Liver (tissue), 3 donors: ENCODE results near the gene ZNF79.

Experiments
- CTCF ChIP-seq: fragments of 150-350 bp; IDR thresholded peaks from 2 replicates; pipeline ENCODE4 v1.5.1; 2017; ENCODE audit warnings: improper control_type of control experiment, low read depth, low read length; ENCODE audit not compliant: missing input control
- EGR1 ChIP-seq, 2 donors: IDR thresholded peaks; 2 replicates each; pipeline ENCODE4 v1.6.1; 2016 to 2018; ENCODE audit warnings: antibody characterized with exemption in 2 of 2, low read depth in 2 of 2
- JUND ChIP-seq, 2 donors: IDR thresholded peaks; 2 replicates each; pipeline ENCODE4 v1.6.1; 2016; ENCODE audit warnings: antibody characterized with exemption in 2 of 2
- RAD21 ChIP-seq, 2 donors: IDR thresholded peaks; 2 replicates each; pipeline ENCODE4 v1.6.1; 2016; ENCODE audit warnings: antibody characterized with exemption in 2 of 2, mild to moderate bottlenecking in 2 of 2
- REST ChIP-seq: IDR thresholded peaks from 2 replicates; pipeline ENCODE4 v1.6.1; 2016; ENCODE audit warnings: antibody characterized with exemption, mild to moderate bottlenecking
- TAF1 ChIP-seq: conservative IDR thresholded peaks from 2 replicates; pipeline ENCODE4 v1.6.1; 2016; ENCODE audit warnings: antibody characterized with exemption, mild to moderate bottlenecking
- donor health status: healthy.
- donor health status: healthy.

GRCh38 chr9:127451858-127452656 is 27.9 kb downstream of the ZNF79 start:
- TF ChIP-seq JUND (IDR thresholded peaks at IDR 0.05) (no peak), CTCF (no peak), EGR1 (IDR thresholded peaks at IDR 0.05; ENCODE audit: low read depth in 2 of 2) (no peak), TAF1 (no peak), REST (no peak), RAD21 (IDR thresholded peaks at IDR 0.05) (no peak)
